ENCODE results near the gene RYR3. TPM values are rescaled to one million over a fixed set of nuclear protein-coding genes. Genes with fewer than 3 reads are reported as not detected.

The RYR3 gene
- total RNA-seq, 2 experiments from 2014 or later, result not detected

- ATAC-seq, result no peak
- intact Hi-C loops (cut with DNase I, micrococcal nuclease), result no loop called here
Measured at GRCh38 chr15:33492434-33493052, 181.8 kb downstream of the RYR3 start.

GRCh38 chr15:33494306-33494705, 183.5 kb downstream of the RYR3 start:
- Mint-ChIP-seq H3K4me1 (no peaks in the 10 kb centered on the region), H3K27me3 (peaks cover 18% of the 10 kb centered on the region), H3K27ac (no peak overlapping the region), H3K36me3 (ENCODE audit: low read depth) (no peaks in the 10 kb centered on the region), H3K4me3 (no peak overlapping the region), H3K9me3 (ENCODE audit: low read depth) (no peaks in the 10 kb centered on the region)
- intact Hi-C loops (cut with DNase I, micrococcal nuclease), result no loop called here
- no peak for ATAC-seq
- ChIA-PET CTCF (interaction anchor here (0.6 kb wide), 2 partner anchors 129 to 162 kb away, joined by 3 to 4 read pairs; no protein-coding TSS in a partner anchor), POLR2A (interaction anchor here (0.6 to 0.7 kb wide), 2 partner anchors 82 to 1924 kb away, joined by 3 to 4 read pairs; no protein-coding TSS in a partner anchor)
- DNase-seq, result no peak

More at GRCh38 chr15:33492434-33493052, 181.8 kb downstream of the RYR3 start:
- no peaks in the 10 kb centered on the region for H3K4me1 Mint-ChIP-seq
- ChIA-PET POLR2A (no interaction called here), CTCF (no interaction called here)
- no peaks in the 10 kb centered on the region for H3K36me3 Mint-ChIP-seq (ENCODE audit: low read depth)
- peaks cover 13% of the 10 kb centered on the region for H3K27me3 Mint-ChIP-seq
- no peaks in the 10 kb centered on the region for H3K9me3 Mint-ChIP-seq (ENCODE audit: low read depth)
- DNase-seq, result no peak
- no peak overlapping the region for H3K27ac Mint-ChIP-seq
- H3K4me3 Mint-ChIP-seq, result no peak overlapping the region

DNA sequence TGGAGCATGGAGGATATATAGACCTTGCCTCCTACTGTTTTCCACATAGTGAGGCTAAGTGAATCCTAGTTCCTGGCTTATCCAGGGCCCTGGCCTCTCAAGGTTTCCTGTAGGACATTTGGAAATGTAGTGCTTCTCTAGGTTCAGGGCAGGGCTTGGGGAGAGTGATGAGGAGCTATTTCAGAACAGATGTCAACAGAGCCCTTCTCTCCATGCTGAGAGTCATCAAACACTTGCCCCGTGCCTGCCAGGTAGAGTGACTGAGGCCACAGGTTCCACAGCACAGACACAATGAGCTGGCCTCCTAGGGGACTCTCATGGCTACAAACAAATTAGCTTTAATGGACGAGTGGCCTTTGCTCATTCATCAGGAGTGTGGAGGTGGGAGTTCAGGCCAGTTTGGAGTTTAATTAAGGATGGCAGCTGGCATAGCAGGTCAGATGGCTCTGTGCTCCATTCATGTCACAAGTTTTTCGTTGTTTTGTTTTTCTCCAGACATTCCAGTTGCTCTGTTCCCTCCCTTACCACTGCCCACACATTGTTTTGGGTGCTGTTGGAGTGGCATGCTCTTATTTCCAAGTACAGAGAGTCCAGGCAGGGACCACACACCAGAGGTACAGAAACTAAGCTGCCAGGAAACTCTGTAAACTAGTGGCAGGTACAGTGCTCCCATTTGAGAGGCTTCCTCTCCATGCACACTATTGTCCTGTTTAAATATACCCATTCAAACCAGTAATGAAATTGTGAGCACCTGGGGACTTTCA, 189.8 kb downstream of the RYR3 start:
- no peaks in the 10 kb centered on the region for H3K4me1 Mint-ChIP-seq
- CTCF ChIA-PET, result no interaction called here
- no peak for ATAC-seq

GRCh38 chr15:33503681-33504080, 192.9 kb downstream of the RYR3 start:
- no peaks in the 10 kb centered on the region for H3K36me3 Mint-ChIP-seq (ENCODE audit: low read depth)
- POLR2A ChIA-PET, result no interaction called here
- H3K4me1 Mint-ChIP-seq, result no peaks in the 10 kb centered on the region
- CTCF ChIA-PET, result no interaction called here
- peaks cover 9% of the 10 kb centered on the region for H3K27me3 Mint-ChIP-seq
- H3K9me3 Mint-ChIP-seq (ENCODE audit: low read depth), result no peaks in the 10 kb centered on the region
- ATAC-seq (no peak), DNase-seq (no peak)
- intact Hi-C loops (cut with DNase I, micrococcal nuclease), result no loop called here
- no peak overlapping the region for H3K4me3 Mint-ChIP-seq
- no peak overlapping the region for H3K27ac Mint-ChIP-seq

More for the DNA sequence above, 189.8 kb downstream of the RYR3 start:
- POLR2A ChIA-PET, result no interaction called here
- H3K27ac Mint-ChIP-seq, result no peak overlapping the region
- intact Hi-C loops (cut with DNase I, micrococcal nuclease), result no loop called here
- H3K27me3 Mint-ChIP-seq, result peaks cover 14% of the 10 kb centered on the region
- no peaks in the 10 kb centered on the region for H3K36me3 Mint-ChIP-seq (ENCODE audit: low read depth)
- no peak for DNase-seq
- no peaks in the 10 kb centered on the region for H3K9me3 Mint-ChIP-seq (ENCODE audit: low read depth)
- no peak overlapping the region for H3K4me3 Mint-ChIP-seq

DNA sequence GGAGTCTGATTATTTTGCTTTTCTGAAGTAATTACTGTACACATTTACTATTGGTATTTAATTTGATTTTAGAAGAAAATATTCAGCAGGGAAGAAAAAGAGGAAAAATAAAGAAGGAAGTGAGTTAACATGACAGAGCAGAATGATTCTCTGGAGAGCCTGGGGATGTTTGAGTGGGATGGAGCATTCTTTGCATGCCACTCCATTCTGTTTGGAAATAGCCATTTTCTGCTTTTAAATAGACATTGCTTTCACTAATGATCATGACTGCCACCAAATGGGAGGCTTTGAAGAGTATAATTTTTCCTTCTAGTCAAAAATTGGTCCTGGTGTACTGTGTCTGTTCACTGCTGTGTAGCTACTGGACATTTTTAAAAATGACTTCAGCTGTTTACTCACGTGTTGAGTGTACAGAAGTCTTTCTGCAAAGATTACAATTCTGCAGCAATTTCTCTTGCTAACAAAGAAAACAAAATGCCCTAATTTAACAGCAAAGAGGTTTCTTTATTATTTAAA, 196.1 kb downstream of the RYR3 start:
- H3K27me3 Mint-ChIP-seq, result peaks cover 5% of the 10 kb centered on the region
- DNase-seq, result no peak
- intact Hi-C loops (cut with DNase I, micrococcal nuclease), result no loop called here
- no peak for ATAC-seq
- CTCF ChIA-PET, result no interaction called here
- POLR2A ChIA-PET, result no interaction called here
- H3K4me1 Mint-ChIP-seq, result no peaks in the 10 kb centered on the region
- H3K36me3 Mint-ChIP-seq (ENCODE audit: low read depth), result no peaks in the 10 kb centered on the region
- H3K27ac Mint-ChIP-seq, result no peak overlapping the region
- no peaks in the 10 kb centered on the region for H3K9me3 Mint-ChIP-seq (ENCODE audit: low read depth)
- H3K4me3 Mint-ChIP-seq, result no peak overlapping the region

DNA sequence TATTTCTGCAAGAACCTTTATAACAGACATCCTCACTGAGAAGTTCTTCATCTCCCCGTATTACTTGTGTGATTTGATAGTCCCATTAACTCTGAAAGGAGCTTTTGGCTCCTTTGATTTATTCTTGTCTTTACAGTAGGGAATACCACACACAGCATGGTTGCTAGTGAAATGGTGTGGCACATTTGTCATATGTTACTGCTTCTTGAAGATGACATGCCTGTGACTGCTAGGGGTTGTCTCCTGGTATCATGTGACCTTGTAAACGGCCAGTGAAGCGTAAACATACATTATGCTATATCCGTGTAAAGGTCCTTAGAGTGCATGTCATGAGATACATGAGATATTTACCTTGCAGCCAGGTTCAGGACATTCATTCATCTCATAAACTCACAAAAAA, 197.9 kb downstream of the RYR3 start:
- no peak overlapping the region for H3K27ac Mint-ChIP-seq
- H3K27me3 Mint-ChIP-seq, result peaks cover 10% of the 10 kb centered on the region
- H3K36me3 Mint-ChIP-seq (ENCODE audit: low read depth), result no peaks in the 10 kb centered on the region
- intact Hi-C loops (cut with DNase I, micrococcal nuclease), result no loop called here
- no peaks in the 10 kb centered on the region for H3K9me3 Mint-ChIP-seq (ENCODE audit: low read depth)
- CTCF ChIA-PET, result no interaction called here
- ATAC-seq, result no peak
- H3K4me3 Mint-ChIP-seq, result no peak overlapping the region
- no peak for DNase-seq
- no peaks in the 10 kb centered on the region for H3K4me1 Mint-ChIP-seq
- POLR2A ChIA-PET, result no interaction called here

- POLR2A ChIA-PET, result no interaction called here
- H3K36me3 Mint-ChIP-seq (ENCODE audit: low read depth), result no peaks in the 10 kb centered on the region
- H3K4me1 Mint-ChIP-seq, result no peaks in the 10 kb centered on the region
- intact Hi-C loops (cut with DNase I, micrococcal nuclease), result no loop called here
- no peak for ATAC-seq
- no peaks in the 10 kb centered on the region for H3K9me3 Mint-ChIP-seq (ENCODE audit: low read depth)
- no peak for DNase-seq
- no peak overlapping the region for H3K27ac Mint-ChIP-seq
- H3K4me3 Mint-ChIP-seq, result no peak overlapping the region
- peaks cover 9% of the 10 kb centered on the region for H3K27me3 Mint-ChIP-seq
- CTCF ChIA-PET, result interaction anchor here (1.4 kb wide), 1 partner anchor 40 kb away, joined by 4 read pairs; no protein-coding TSS in a partner anchor
Measured at GRCh38 chr15:33515121-33515520, 204.4 kb downstream of the RYR3 start.

DNA sequence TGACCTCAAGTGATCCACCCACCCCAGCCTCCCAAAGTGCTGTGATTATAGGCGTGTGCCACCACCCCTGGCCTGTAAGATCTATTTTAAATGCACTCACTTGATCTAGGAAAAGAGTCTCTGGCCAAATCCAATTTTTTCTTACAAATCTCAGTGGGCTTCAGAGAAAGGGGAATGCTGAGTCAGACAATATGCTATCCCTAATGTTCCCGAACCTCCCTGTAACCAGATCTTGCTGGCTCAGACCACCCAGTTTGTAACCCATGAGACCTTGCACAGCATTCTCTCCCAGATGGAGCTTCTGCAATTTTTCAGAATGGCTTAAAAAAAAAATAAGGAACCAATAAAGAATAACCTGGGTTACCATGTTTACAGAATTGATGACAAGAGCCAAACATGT, 205.8 kb downstream of the RYR3 start:
- peaks cover 5% of the 10 kb centered on the region for H3K27me3 Mint-ChIP-seq
- no peaks in the 10 kb centered on the region for H3K4me1 Mint-ChIP-seq
- H3K27ac Mint-ChIP-seq, result no peak overlapping the region
- intact Hi-C loops (cut with DNase I, micrococcal nuclease), result no loop called here
- no peak for ATAC-seq
- no peaks in the 10 kb centered on the region for H3K36me3 Mint-ChIP-seq (ENCODE audit: low read depth)
- no peak for DNase-seq
- no peaks in the 10 kb centered on the region for H3K9me3 Mint-ChIP-seq (ENCODE audit: low read depth)
- ChIA-PET POLR2A (no interaction called here), CTCF (no interaction called here)
- H3K4me3 Mint-ChIP-seq, result no peak overlapping the region

DNA sequence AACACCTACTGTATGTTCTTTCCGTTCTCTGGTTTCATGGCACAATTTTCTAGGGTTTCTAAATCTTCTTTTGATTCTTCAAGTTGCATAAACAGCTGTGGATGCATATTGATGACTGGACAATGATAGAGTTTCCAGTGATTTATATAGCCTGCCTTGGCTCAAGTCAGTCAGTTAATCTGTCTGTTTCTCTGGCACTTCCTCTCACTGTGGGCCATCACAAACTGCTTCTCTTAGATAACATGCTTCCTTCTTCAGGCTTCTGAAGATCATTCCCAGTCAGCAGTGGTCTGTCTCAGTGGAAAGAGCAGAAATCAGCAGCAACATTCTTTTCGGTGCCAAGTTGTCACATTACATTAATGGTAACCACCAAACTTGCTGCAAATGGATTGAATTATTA, 207.2 kb downstream of the RYR3 start:
- DNase-seq (no peak), ATAC-seq (no peak)
- CTCF ChIA-PET, result no interaction called here
- intact Hi-C loops (cut with DNase I, micrococcal nuclease), result no loop called here
- H3K27me3 Mint-ChIP-seq, result no peaks in the 10 kb centered on the region
- H3K4me3 Mint-ChIP-seq, result no peak overlapping the region
- H3K36me3 Mint-ChIP-seq (ENCODE audit: low read depth), result no peaks in the 10 kb centered on the region
- no peaks in the 10 kb centered on the region for H3K4me1 Mint-ChIP-seq
- H3K9me3 Mint-ChIP-seq (ENCODE audit: low read depth), result no peaks in the 10 kb centered on the region
- POLR2A ChIA-PET, result no interaction called here
- no peak overlapping the region for H3K27ac Mint-ChIP-seq

DNA sequence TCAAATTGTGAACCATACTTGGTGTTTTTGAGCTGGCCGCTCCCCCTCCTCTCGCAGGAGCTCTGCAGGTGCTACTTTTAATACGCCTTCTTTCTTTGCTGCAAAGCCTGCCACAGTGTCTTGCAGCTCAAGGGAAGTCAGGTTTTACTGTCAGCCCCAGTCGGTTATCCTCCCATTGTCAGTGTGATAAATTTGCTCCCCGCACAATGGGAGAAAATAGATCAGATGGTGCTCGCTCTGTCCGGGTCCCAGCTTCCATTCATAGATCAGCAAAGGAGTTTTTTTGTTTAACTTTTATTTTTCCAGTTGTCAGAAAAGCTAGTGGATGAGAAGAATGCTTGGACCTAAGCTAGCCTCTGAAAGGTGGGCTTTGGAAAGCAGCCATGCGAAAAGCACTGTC, 207.7 kb downstream of the RYR3 start:
- no peaks in the 10 kb centered on the region for H3K9me3 Mint-ChIP-seq (ENCODE audit: low read depth)
- H3K27ac Mint-ChIP-seq, result no peak overlapping the region
- H3K36me3 Mint-ChIP-seq (ENCODE audit: low read depth), result no peaks in the 10 kb centered on the region
- H3K4me1 Mint-ChIP-seq, result no peaks in the 10 kb centered on the region
- no peak overlapping the region for H3K4me3 Mint-ChIP-seq
- DNase-seq, result no peak
- H3K27me3 Mint-ChIP-seq, result no peaks in the 10 kb centered on the region
- ATAC-seq, result no peak
- CTCF ChIA-PET, result no interaction called here
- POLR2A ChIA-PET, result no interaction called here
- intact Hi-C loops (cut with DNase I, micrococcal nuclease), result no loop called here

GRCh38 chr15:33524274-33524673, 213.5 kb downstream of the RYR3 start:
- Mint-ChIP-seq H3K27ac (no peak overlapping the region), H3K27me3 (peaks cover 6% of the 10 kb centered on the region), H3K4me1 (no peaks in the 10 kb centered on the region), H3K4me3 (no peak overlapping the region), H3K36me3 (ENCODE audit: low read depth) (no peaks in the 10 kb centered on the region), H3K9me3 (ENCODE audit: low read depth) (no peaks in the 10 kb centered on the region)
- POLR2A ChIA-PET, result no interaction called here
- intact Hi-C loops (cut with DNase I, micrococcal nuclease), result no loop called here
- CTCF ChIA-PET, result no interaction called here
- ATAC-seq, result no peak
- DNase-seq, result no peak

GRCh38 chr15:33526532-33526931, 215.8 kb downstream of the RYR3 start:
- no peak overlapping the region for H3K4me3 Mint-ChIP-seq
- ATAC-seq (no peak), DNase-seq (no peak)
- ChIA-PET POLR2A (no interaction called here), CTCF (interaction anchor here (0.8 kb wide), 1 partner anchor 214 kb away, joined by 3 read pairs; no protein-coding TSS in a partner anchor)
- peaks cover 6% of the 10 kb centered on the region for H3K27me3 Mint-ChIP-seq
- no peaks in the 10 kb centered on the region for H3K36me3 Mint-ChIP-seq (ENCODE audit: low read depth)
- no peaks in the 10 kb centered on the region for H3K9me3 Mint-ChIP-seq (ENCODE audit: low read depth)
- no peak overlapping the region for H3K27ac Mint-ChIP-seq
- no peaks in the 10 kb centered on the region for H3K4me1 Mint-ChIP-seq
- intact Hi-C loops (cut with DNase I, micrococcal nuclease), result no loop called here

All from activated CD4-positive, alpha-beta T cell treated with anti-CD3 and anti-CD28 coated beads for 36 hours (primary cell).